ENCODE measurements around the gene NUTF2. TPM values are rescaled to one million over a fixed set of nuclear protein-coding genes. Genes with fewer than 3 reads are reported as not detected.

The NUTF2 gene
- polyA plus RNA-seq, 1 experiment, result 151 TPM

- CTCF ChIA-PET, result interaction anchor here (0.5 kb wide), 1 partner anchor 360 kb away, joined by 4 read pairs; no protein-coding TSS in a partner anchor
These were observed 31.5 kb downstream of the NUTF2 start for GRCh38 chr16:67878232-67878631.

GRCh38 chr16:67878846-67879245 is 32.1 kb downstream of the NUTF2 start:
- DNase-seq (ENCODE audit: low read depth, low spot score), result no peak
- Histone ChIP-seq H3K27me3 (ENCODE audit: control insufficient read depth, insufficient read depth, low read length) (no peaks in the 10 kb centered on the region), H3K9me3 (ENCODE audit: control insufficient read depth, insufficient read depth, low read length) (no peaks in the 10 kb centered on the region), H3K4me3 (ENCODE audit: low read depth, low read length) (no peak overlapping the region), H3K27ac (ENCODE audit: low read depth, low read length) (no peak overlapping the region)
- ChIA-PET CTCF (no interaction called here), POLR2A (no interaction called here)
- no peak for TF ChIP-seq CTCF (IDR thresholded peaks at IDR 0.05; ENCODE audit: low read depth, low read length)

More at GRCh38 chr16:67878232-67878631, 31.5 kb downstream of the NUTF2 start:
- POLR2A ChIA-PET, result no interaction called here
- TF ChIP-seq CTCF (IDR thresholded peaks at IDR 0.05; ENCODE audit: low read depth, low read length), result no peak
- Histone ChIP-seq H3K27ac (ENCODE audit: low read depth, low read length) (no peak overlapping the region), H3K4me3 (ENCODE audit: low read depth, low read length) (no peak overlapping the region), H3K9me3 (ENCODE audit: control insufficient read depth, insufficient read depth, low read length) (no peaks in the 10 kb centered on the region; the same call in 1 of the 2 replicates), H3K27me3 (ENCODE audit: control insufficient read depth, insufficient read depth, low read length) (no peaks in the 10 kb centered on the region)
- no peak for DNase-seq (ENCODE audit: low read depth, low spot score)

- no peak for DNase-seq (ENCODE audit: low read depth, low spot score)
- Histone ChIP-seq H3K4me3 (ENCODE audit: low read depth, low read length) (no peak overlapping the region), H3K27ac (ENCODE audit: low read depth, low read length) (no peak overlapping the region), H3K9me3 (ENCODE audit: control insufficient read depth, insufficient read depth, low read length) (no peaks in the 10 kb centered on the region), H3K27me3 (ENCODE audit: control insufficient read depth, insufficient read depth, low read length) (no peaks in the 10 kb centered on the region)
- TF ChIP-seq CTCF (IDR thresholded peaks at IDR 0.05; ENCODE audit: low read depth, low read length), result no peak
- POLR2A ChIA-PET, result no interaction called here
- CTCF ChIA-PET, result no interaction called here
These were observed 32.7 kb downstream of the NUTF2 start for GRCh38 chr16:67879462-67879861.

- H3K27ac ChIP-seq (ENCODE audit: low read depth, low read length), result no peak overlapping the region
- CTCF ChIA-PET, result no interaction called here
- POLR2A ChIA-PET, result no interaction called here
- DNase-seq (ENCODE audit: low read depth, low spot score), result no peak
- no peaks in the 10 kb centered on the region for H3K9me3 ChIP-seq (ENCODE audit: control insufficient read depth, insufficient read depth, low read length)
- no peaks in the 10 kb centered on the region for H3K27me3 ChIP-seq (ENCODE audit: control insufficient read depth, insufficient read depth, low read length)
- H3K4me3 ChIP-seq (ENCODE audit: low read depth, low read length), result no peak overlapping the region
- no peak for TF ChIP-seq CTCF (IDR thresholded peaks at IDR 0.05; ENCODE audit: low read depth, low read length)
These were observed 33.2 kb downstream of the NUTF2 start for GRCh38 chr16:67879936-67880335.

- Histone ChIP-seq H3K4me3 (ENCODE audit: low read depth, low read length) (no peak overlapping the region), H3K9me3 (ENCODE audit: control insufficient read depth, insufficient read depth, low read length) (no peaks in the 10 kb centered on the region), H3K27ac (ENCODE audit: low read depth, low read length) (no peak overlapping the region), H3K27me3 (ENCODE audit: control insufficient read depth, insufficient read depth, low read length) (no peaks in the 10 kb centered on the region)
- ChIA-PET POLR2A (no interaction called here), CTCF (no interaction called here)
- no peak for TF ChIP-seq CTCF (IDR thresholded peaks at IDR 0.05; ENCODE audit: low read depth, low read length)
- DNase-seq (ENCODE audit: low read depth, low spot score), result no peak
These were observed 33.9 kb downstream of the NUTF2 start for GRCh38 chr16:67880584-67880983.
